Esophagus squamous epithelium (tissue), 5 donors: Measurements from ENCODE around the gene MICA. TPM values are rescaled to one million over a fixed set of nuclear protein-coding genes. Genes with fewer than 3 reads are reported as not detected.
A peak's percentile ranks its signal among the peaks of the same experiment; 100 is the strongest.

ENCODE experiments used
- DNase-seq: peaks from one replicate; lab custom pipeline; 2025; lab: John Stamatoyannopoulos, UW
- H3K27ac ChIP-seq, 4 donors: fragments of 200-600 bp; sonication (generic); one replicate each; pipeline ENCODE4 v1.5.1; 2016 to 2019; ENCODE audit warnings: mild to moderate bottlenecking in 1 of 4
- H3K27me3 ChIP-seq, 4 donors: fragments of 200-600 bp; sonication (generic); 1 replicate in 3 of 4; 2 replicates in 1 of 4; pipeline versions ENCODE4 v1.5.1 to v1.6.0; 2017 to 2021; ENCODE audit warnings: antibody characterized with exemption in 1 of 4
- H3K36me3 ChIP-seq, 3 donors: fragments of 200-600 bp; sonication (generic); one replicate each; pipeline ENCODE4 v1.5.1; 2016 to 2019
- H3K4me1 ChIP-seq, 3 donors: fragments of 200-600 bp; sonication (generic); one replicate each; pipeline ENCODE4 v1.5.1; 2017 to 2019
- H3K4me3 ChIP-seq, 4 donors: fragments of 200-600 bp; sonication (generic); 1 replicate in 3 of 4; 2 replicates in 1 of 4; pipeline ENCODE4 v1.5.1; 2016 to 2019; ENCODE audit warnings: mild to moderate bottlenecking in 2 of 4, moderate library complexity in 1 of 4
- H3K9me3 ChIP-seq, 3 donors: fragments of 200-600 bp; sonication (generic); one replicate each; pipeline ENCODE4 v1.5.1; 2016 to 2019
- CTCF ChIP-seq, 6 experiments: fragments of 450-650 bp in 4 of 6; fragments of 200-600 bp in 2 of 6; sonication (generic) in 2 of 6; IDR thresholded peaks; one replicate each; pipeline ENCODE4 v1.5.1; 2016 to 2019; ENCODE audit warnings: antibody characterized with exemption in 6 of 6, mild to moderate bottlenecking in 4 of 6, moderate library complexity in 4 of 6
- POLR2A ChIP-seq, 4 donors: fragments of 450-650 bp; IDR thresholded peaks; one replicate each; pipeline ENCODE4 v1.6.1; 2017; ENCODE audit warnings: antibody characterized with exemption in 4 of 4, mild to moderate bottlenecking in 4 of 4, moderate library complexity in 3 of 4
- WGBS, 2 donors: methylation state at CpG; one replicate each; pipeline ENCODE4 v1.1.5; 2018; 5-methylcytosine and 5-hydroxymethylcytosine counted together
- intact Hi-C: fragments of 100-400 bp; cut with DNase I; formaldehyde crosslinking; loops from one replicate; pipeline ENCODE4 v1.15.0; 2022
- total RNA-seq, 4 donors: library from RNA; depleted of rRNA; stranded (reverse); fragments of >200 nt; gene quantifications; one replicate each; pipeline ENCODE4 v1.1.0, GENCODE V29; 2016
- donor health status: DM: yes; HTN: yes; CAD: no.

Gene MICA
- total RNA-seq, 4 donors from 2014 or later = 7.5 to 10.1 (median 8.8) TPM

- Histone ChIP-seq H3K4me1 (peaks cover 13 to 27% (median 16%) of the 10 kb centered on the region in 3 donors), H3K9me3 (no peaks in the 10 kb centered on the region), H3K36me3 (peaks cover 0 to 28% (median 9%) of the 10 kb centered on the region in 3 donors), H3K27ac (peak overlapping the region; percentile 87 to 93 (median 89)), H3K4me3 (peak overlapping the region; percentile 56 to 75 (median 72)), H3K27me3 (no peaks in the 10 kb centered on the region)
- intact Hi-C loops = no loop called here
- 2% methylated on average over 17 of the region's 83 CpGs; no CpG with 5 or more reads in 1 of the 2 donors for WGBS, 2 donors
- no peak for TF ChIP-seq POLR2A (IDR thresholded peaks at IDR 0.05)
- no peak for TF ChIP-seq CTCF (IDR thresholded peaks at IDR 0.05)
- DNase-seq = no peak
Measured at GRCh38 chr6:31356216-31356945, 47.0 kb upstream of the MICA start.

- DNase-seq = peak; percentile 56
Measured at GRCh38 chr6:31356946-31357466, 46.4 kb upstream of the MICA start, which contains the start of gene HLA-B. HLA-B (minus strand) TSS chr6:31357179; CDS start chr6:31357158, 21 bp downstream.

GRCh38 chr6:31357886-31358285, 45.5 kb upstream of the MICA start:
- peaks cover 13 to 27% (median 16%) of the 10 kb centered on the region in 3 donors for H3K4me1 ChIP-seq
- H3K27ac ChIP-seq = peak overlapping the region in 3 of 4 donors; percentile 39 to 93 (median 91)
- intact Hi-C loops = no loop called here
- no peak for DNase-seq
- 24 to 44% methylated on average over 6 of the region's 6 CpGs for WGBS, 2 donors
- peak overlapping the region in 2 of 4 donors; percentile 56 to 75 for H3K4me3 ChIP-seq
- peaks cover 0 to 28% (median 9%) of the 10 kb centered on the region in 3 donors for H3K36me3 ChIP-seq
- TF ChIP-seq CTCF (IDR thresholded peaks at IDR 0.05) (no peak), POLR2A (IDR thresholded peaks at IDR 0.05) (no peak)
- no peaks in the 10 kb centered on the region for H3K9me3 ChIP-seq
- H3K27me3 ChIP-seq = peaks cover 0 to 13% (median 0%) of the 10 kb centered on the region in 4 donors

More at GRCh38 chr6:31356946-31357466, 46.4 kb upstream of the MICA start, which contains the start of gene HLA-B:
- H3K27me3 ChIP-seq = peaks cover 0 to 4% (median 0%) of the 10 kb centered on the region in 4 donors
- no peaks in the 10 kb centered on the region for H3K9me3 ChIP-seq
- intact Hi-C loops = no loop called here
- WGBS, 2 donors = 0 to 1% methylated on average over 9 to 17 of the region's 39 CpGs
- TF ChIP-seq POLR2A (IDR thresholded peaks at IDR 0.05) = peak in 1 of 4 donors; percentile 94
- TF ChIP-seq CTCF (IDR thresholded peaks at IDR 0.05) = no peak
- peak within 1 kb of the TSS; percentile 87 to 93 (median 89) for H3K27ac ChIP-seq
- peaks cover 13 to 27% (median 16%) of the 10 kb centered on the region in 3 donors for H3K4me1 ChIP-seq
- peaks cover 0 to 28% (median 9%) of the 10 kb centered on the region in 3 donors for H3K36me3 ChIP-seq
- peak within 1 kb of the TSS; percentile 56 to 75 (median 72) for H3K4me3 ChIP-seq

GRCh38 chr6:31358302-31358701, 45.1 kb upstream of the MICA start:
- peaks cover 0 to 16% (median 0%) of the 10 kb centered on the region in 4 donors for H3K27me3 ChIP-seq
- intact Hi-C loops = no loop called here
- 53 to 82% methylated on average over 4 of the region's 4 CpGs for WGBS, 2 donors
- H3K27ac ChIP-seq = no peak overlapping the region
- DNase-seq = no peak
- H3K4me3 ChIP-seq = peak overlapping the region in 1 of 4 donors; percentile 75
- H3K36me3 ChIP-seq = peaks cover 0 to 24% (median 9%) of the 10 kb centered on the region in 3 donors
- TF ChIP-seq POLR2A (IDR thresholded peaks at IDR 0.05) = no peak
- no peak for TF ChIP-seq CTCF (IDR thresholded peaks at IDR 0.05)
- H3K9me3 ChIP-seq = no peaks in the 10 kb centered on the region
- H3K4me1 ChIP-seq = peaks cover 13 to 24% (median 15%) of the 10 kb centered on the region in 3 donors

GRCh38 chr6:31359581-31359980, 43.8 kb upstream of the MICA start:
- Histone ChIP-seq H3K27me3 (peaks cover 0 to 26% (median 0%) of the 10 kb centered on the region in 4 donors), H3K4me1 (peaks cover 8 to 13% (median 10%) of the 10 kb centered on the region in 3 donors), H3K9me3 (no peaks in the 10 kb centered on the region), H3K27ac (no peak overlapping the region), H3K36me3 (peaks cover 0 to 12% (median 5%) of the 10 kb centered on the region in 3 donors), H3K4me3 (no peak overlapping the region)
- 85 to 90% methylated on average over 1 of the region's 1 CpG for WGBS, 2 donors
- no peak for TF ChIP-seq CTCF (IDR thresholded peaks at IDR 0.05)
- TF ChIP-seq POLR2A (IDR thresholded peaks at IDR 0.05) = no peak
- intact Hi-C loops = no loop called here
- DNase-seq = no peak
